ENCODE measurements around the gene KIAA1671.

KIAA1671 gene

DNA sequence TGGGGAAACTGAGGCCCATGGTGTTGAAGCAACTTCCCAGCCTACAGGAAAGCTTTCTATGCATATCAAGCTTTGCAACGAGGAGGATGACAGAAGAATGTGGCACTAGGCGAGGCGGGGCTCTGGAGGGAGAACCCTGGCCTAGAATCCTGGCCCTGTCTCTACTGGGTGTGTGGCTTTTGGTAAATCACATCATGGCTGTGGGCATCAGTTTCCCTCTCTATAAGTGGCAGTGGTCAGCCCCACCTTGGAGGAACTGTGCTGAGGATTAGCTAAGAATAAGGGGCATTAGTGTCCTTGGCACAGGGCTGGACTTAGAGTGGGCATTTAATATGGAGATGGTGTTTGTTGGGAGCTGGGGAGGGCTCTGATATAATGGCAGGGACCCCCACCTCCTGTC, 124.5 kb downstream of the KIAA1671 start:
- Histone ChIP-seq H3K27me3 (ENCODE audit: low read depth, low read length) (no peaks in the 10 kb centered on the region), H3K36me3 (ENCODE audit: control insufficient read depth in 1 of 2, insufficient read depth in 2 of 2, low read length in 2 of 2) (peaks cover 0 to 5% of the 10 kb centered on the region in 2 donors), H3K9me3 (ENCODE audit: control insufficient read depth in 1 of 2, low read length in 2 of 2) (no peaks in the 10 kb centered on the region), H3K4me3 (ENCODE audit: low read depth in 1 of 2, low read length in 2 of 2) (no peak overlapping the region), H3K4me1 (ENCODE audit: control insufficient read depth in 1 of 2, insufficient read depth in 2 of 2, low read length in 2 of 2) (peaks cover 0 to 3% of the 10 kb centered on the region in 2 donors), H3K27ac (ENCODE audit: low read length) (no peak overlapping the region)

DNA sequence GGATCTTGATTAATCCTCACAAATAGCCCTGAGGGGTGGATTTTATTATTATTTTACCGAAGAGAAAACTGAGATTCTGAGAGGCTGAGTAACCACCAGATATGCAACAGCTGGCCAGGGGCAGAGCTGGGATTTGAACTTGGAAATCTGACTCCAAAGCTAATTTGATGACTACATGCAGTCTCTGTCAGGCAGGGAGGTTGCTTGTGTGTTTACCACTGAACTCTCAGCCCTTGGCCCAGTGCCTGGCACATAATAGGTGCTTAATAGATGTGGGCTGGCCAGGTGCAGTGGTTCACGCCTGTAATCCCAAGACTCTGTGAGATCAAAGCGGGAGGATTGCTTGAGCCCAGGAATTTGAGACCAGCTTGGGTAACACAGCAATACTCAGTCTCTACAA, 125.4 kb downstream of the KIAA1671 start:
- Histone ChIP-seq H3K27ac (ENCODE audit: low read length) (no peak overlapping the region), H3K27me3 (ENCODE audit: low read depth, low read length) (no peaks in the 10 kb centered on the region), H3K36me3 (ENCODE audit: control insufficient read depth in 1 of 2, insufficient read depth in 2 of 2, low read length in 2 of 2) (no peaks in the 10 kb centered on the region), H3K4me3 (ENCODE audit: low read depth in 1 of 2, low read length in 2 of 2) (no peak overlapping the region), H3K4me1 (ENCODE audit: control insufficient read depth in 1 of 2, insufficient read depth in 2 of 2, low read length in 2 of 2) (peaks cover 0 to 3% of the 10 kb centered on the region in 2 donors), H3K9me3 (ENCODE audit: control insufficient read depth in 1 of 2, low read length in 2 of 2) (no peaks in the 10 kb centered on the region)

DNA sequence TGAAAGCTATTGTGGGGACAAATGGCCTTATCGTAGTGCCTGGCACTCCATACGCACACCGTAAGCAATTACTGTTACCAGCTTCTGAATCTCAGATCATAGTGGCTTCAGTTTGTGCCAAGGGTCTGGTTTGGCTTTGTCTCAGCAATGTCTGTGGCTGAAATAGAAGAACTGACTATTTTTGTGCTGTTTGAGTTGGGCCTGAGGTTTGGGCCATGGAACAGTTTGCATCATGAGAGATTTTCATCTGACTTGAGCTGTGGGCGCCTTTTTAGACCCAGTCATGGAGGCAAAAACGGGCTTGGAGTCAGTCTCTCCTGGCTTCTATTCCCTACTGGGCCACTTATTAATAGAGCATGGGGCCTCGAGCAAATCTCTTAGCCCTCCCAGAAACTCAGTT, 126.1 kb downstream of the KIAA1671 start:
- no peak overlapping the region for H3K4me3 ChIP-seq (ENCODE audit: low read depth in 1 of 2, low read length in 2 of 2)
- H3K4me1 ChIP-seq (ENCODE audit: control insufficient read depth in 1 of 2, insufficient read depth in 2 of 2, low read length in 2 of 2): peaks cover 0 to 3% of the 10 kb centered on the region in 2 donors
- H3K9me3 ChIP-seq (ENCODE audit: control insufficient read depth in 1 of 2, low read length in 2 of 2): no peaks in the 10 kb centered on the region
- H3K27me3 ChIP-seq (ENCODE audit: low read depth, low read length): no peaks in the 10 kb centered on the region
- no peaks in the 10 kb centered on the region for H3K36me3 ChIP-seq (ENCODE audit: control insufficient read depth in 1 of 2, insufficient read depth in 2 of 2, low read length in 2 of 2)
- H3K27ac ChIP-seq (ENCODE audit: low read length): no peak overlapping the region

DNA sequence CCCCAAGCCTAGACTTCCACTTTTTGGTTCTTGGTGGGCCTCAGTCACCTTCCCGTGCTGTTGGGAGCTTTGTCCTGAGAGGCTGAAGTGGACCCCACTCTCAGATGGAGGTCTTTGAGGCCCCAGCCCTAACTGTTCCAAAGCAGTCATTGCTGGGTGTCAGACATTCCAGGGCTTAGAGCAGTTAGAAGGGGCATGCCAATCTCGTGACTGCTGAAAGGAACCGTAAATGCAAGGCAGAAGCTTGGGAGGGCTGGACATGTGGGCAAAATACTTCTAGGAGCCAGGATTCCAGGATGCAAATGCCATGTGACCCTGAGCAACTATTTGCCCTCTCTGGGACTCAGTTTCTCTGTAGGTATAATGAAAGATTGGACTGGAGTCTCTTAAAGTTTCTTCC, 128.3 kb downstream of the KIAA1671 start:
- Histone ChIP-seq H3K27me3 (ENCODE audit: low read depth, low read length) (no peaks in the 10 kb centered on the region), H3K4me3 (ENCODE audit: low read depth in 1 of 2, low read length in 2 of 2) (no peak overlapping the region), H3K36me3 (ENCODE audit: control insufficient read depth in 1 of 2, insufficient read depth in 2 of 2, low read length in 2 of 2) (no peaks in the 10 kb centered on the region), H3K27ac (ENCODE audit: low read length) (no peak overlapping the region), H3K4me1 (ENCODE audit: control insufficient read depth in 1 of 2, insufficient read depth in 2 of 2, low read length in 2 of 2) (peaks cover 0 to 3% of the 10 kb centered on the region in 2 donors), H3K9me3 (ENCODE audit: control insufficient read depth in 1 of 2, low read length in 2 of 2) (no peaks in the 10 kb centered on the region)

DNA sequence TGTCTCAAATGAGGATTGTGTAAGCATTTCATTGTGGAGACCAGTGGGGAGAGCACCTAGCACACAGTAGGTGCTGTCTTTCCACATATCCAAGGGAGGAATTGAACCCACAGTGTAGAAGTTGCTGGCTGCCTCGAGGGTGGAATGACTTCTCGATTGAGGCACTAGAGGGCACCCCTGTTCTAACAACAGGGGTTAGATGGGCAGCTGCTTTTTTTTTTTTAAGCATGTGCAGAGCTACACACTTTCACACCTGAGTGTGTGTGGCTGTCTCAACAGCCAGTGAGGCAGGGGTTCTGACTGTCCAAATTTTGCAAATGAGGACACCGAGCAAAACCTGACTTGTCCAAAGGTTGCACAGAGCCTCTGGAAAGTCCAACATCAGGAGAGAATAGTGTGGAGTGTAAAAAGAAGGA, 128.9 kb downstream of the KIAA1671 start:
- no peak overlapping the region for H3K4me3 ChIP-seq (ENCODE audit: low read depth in 1 of 2, low read length in 2 of 2)
- H3K4me1 ChIP-seq (ENCODE audit: control insufficient read depth in 1 of 2, insufficient read depth in 2 of 2, low read length in 2 of 2): peaks cover 0 to 3% of the 10 kb centered on the region in 2 donors
- H3K27me3 ChIP-seq (ENCODE audit: low read depth, low read length): no peaks in the 10 kb centered on the region
- no peak overlapping the region for H3K27ac ChIP-seq (ENCODE audit: low read length)
- no peaks in the 10 kb centered on the region for H3K36me3 ChIP-seq (ENCODE audit: control insufficient read depth in 1 of 2, insufficient read depth in 2 of 2, low read length in 2 of 2)
- H3K9me3 ChIP-seq (ENCODE audit: control insufficient read depth in 1 of 2, low read length in 2 of 2): no peaks in the 10 kb centered on the region

DNA sequence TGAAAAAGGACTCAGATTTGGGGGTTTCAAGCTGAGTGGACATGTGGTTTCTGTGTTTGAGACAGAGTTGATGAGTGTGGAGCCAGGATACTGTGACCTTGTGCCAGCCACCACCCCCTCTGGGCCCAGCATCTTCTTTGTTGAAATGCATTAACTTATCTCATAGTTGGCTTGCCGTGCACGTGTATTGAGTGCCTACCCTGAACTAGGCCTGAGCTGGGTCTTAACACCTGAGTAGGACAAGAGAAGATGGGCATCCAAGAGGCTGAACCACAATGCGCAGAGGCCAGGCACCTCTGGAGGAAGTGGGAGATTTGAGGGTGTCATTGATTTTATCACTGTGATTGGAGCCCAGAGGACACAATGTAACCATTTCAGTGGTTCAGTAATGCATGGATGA, 129.6 kb downstream of the KIAA1671 start:
- Histone ChIP-seq H3K4me3 (ENCODE audit: low read depth in 1 of 2, low read length in 2 of 2) (no peak overlapping the region), H3K4me1 (ENCODE audit: control insufficient read depth in 1 of 2, insufficient read depth in 2 of 2, low read length in 2 of 2) (peaks cover 0 to 3% of the 10 kb centered on the region in 2 donors), H3K9me3 (ENCODE audit: control insufficient read depth in 1 of 2, low read length in 2 of 2) (no peaks in the 10 kb centered on the region), H3K36me3 (ENCODE audit: control insufficient read depth in 1 of 2, insufficient read depth in 2 of 2, low read length in 2 of 2) (no peaks in the 10 kb centered on the region), H3K27ac (ENCODE audit: low read length) (no peak overlapping the region), H3K27me3 (ENCODE audit: low read depth, low read length) (no peaks in the 10 kb centered on the region)

DNA sequence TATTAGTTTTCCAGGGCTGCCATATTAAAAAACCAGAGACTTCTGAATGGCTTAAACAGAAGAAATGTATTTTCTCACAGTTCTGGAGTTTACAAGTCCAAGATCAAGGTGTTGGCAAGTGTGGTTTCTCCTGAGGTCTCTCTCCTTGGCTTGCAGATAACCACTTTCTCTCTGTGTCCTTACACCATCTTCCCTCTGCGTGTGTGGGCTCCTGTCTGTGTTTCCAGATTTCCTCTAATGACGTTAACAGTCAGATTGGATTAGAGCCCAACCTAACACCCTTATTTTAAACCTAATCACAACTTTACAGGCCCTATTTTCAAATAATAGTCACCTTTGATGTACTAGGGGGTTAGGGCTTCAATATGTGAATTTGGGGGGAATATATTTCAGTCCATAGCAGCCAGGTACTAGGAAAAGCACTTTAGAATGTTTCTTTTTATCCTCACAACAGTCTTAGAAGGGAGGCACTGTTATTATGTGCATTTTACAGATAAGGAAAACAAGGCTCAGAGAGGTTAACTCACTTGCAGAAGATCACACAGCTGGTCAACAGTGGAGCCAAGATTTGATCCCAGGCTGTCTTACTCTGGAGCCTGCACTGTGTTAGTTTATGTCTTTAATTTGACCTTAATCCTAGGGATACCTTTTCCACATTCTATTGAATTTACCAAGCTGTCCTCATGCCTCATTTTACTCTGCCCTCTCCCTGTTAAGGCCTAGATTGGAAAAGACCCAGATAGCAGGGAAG, 130.7 kb downstream of the KIAA1671 start:
- Histone ChIP-seq H3K9me3 (ENCODE audit: control insufficient read depth in 1 of 2, low read length in 2 of 2) (no peaks in the 10 kb centered on the region), H3K27ac (ENCODE audit: low read length) (no peak overlapping the region), H3K27me3 (ENCODE audit: low read depth, low read length) (no peaks in the 10 kb centered on the region), H3K4me1 (ENCODE audit: control insufficient read depth in 1 of 2, insufficient read depth in 2 of 2, low read length in 2 of 2) (peaks cover 0 to under 1% of the 10 kb centered on the region in 2 donors), H3K36me3 (ENCODE audit: control insufficient read depth in 1 of 2, insufficient read depth in 2 of 2, low read length in 2 of 2) (no peaks in the 10 kb centered on the region), H3K4me3 (ENCODE audit: low read depth in 1 of 2, low read length in 2 of 2) (no peak overlapping the region)

DNA sequence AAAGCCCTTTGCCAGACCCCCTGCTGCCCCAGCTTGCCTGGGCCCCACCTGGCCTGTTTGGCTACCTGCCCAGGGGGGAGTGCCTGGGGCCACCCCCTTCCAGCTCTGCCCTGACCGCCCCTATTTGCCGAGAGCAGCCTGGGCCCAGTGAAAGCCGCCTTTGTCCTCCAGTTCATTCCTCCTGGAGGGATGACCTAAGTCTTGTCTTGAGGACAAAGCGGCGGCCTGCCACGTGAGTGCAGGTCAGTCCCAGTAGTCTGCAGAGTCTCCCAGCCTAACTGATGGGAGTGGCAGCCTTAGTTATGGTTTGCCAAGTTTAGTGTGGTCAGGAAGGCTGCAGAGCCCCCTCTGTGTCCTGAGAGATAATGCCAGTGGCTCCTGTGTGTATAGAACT, 131.3 kb downstream of the KIAA1671 start:
- Histone ChIP-seq H3K9me3 (ENCODE audit: control insufficient read depth in 1 of 2, low read length in 2 of 2) (no peaks in the 10 kb centered on the region), H3K36me3 (ENCODE audit: control insufficient read depth in 1 of 2, insufficient read depth in 2 of 2, low read length in 2 of 2) (no peaks in the 10 kb centered on the region), H3K27me3 (ENCODE audit: low read depth, low read length) (no peaks in the 10 kb centered on the region), H3K4me3 (ENCODE audit: low read depth in 1 of 2, low read length in 2 of 2) (no peak overlapping the region), H3K4me1 (ENCODE audit: control insufficient read depth in 1 of 2, insufficient read depth in 2 of 2, low read length in 2 of 2) (no peaks in the 10 kb centered on the region), H3K27ac (ENCODE audit: low read length) (no peak overlapping the region)

DNA sequence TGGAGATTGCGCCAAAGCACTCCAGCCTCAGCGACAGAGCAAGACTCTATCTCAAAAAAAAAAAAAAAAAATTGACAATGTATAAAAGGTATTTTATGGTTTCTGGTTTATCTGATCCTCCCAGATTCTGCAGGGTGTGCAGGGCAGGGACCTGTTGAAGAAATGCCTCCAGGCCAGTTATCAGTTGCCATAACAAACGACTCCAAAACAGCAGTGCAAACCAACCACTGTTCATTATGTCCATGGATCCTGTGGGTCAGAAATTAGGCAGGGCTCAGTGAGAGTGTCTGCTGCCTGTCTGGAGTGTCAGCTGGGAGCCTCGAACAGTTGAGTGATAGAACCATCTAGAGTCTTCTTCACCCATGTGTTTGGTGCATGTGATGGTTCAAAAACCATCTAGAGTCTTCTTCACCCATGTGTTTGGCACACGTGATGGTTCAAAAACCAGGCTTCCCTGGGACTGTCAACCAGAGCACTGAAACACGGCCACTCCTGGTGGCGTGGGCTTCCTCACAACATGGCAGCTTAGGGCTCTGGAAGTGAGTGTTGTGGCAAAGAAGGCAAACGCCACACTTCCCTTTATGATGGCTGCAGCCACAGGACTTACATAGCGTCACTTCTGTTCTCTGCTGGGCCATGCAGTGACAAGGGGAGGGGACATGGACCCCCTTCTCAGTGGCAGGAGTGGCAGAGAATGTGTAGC, 132.0 kb downstream of the KIAA1671 start:
- Histone ChIP-seq H3K9me3 (ENCODE audit: control insufficient read depth in 1 of 2, low read length in 2 of 2) (no peaks in the 10 kb centered on the region), H3K4me3 (ENCODE audit: low read depth in 1 of 2, low read length in 2 of 2) (no peak overlapping the region), H3K36me3 (ENCODE audit: control insufficient read depth in 1 of 2, insufficient read depth in 2 of 2, low read length in 2 of 2) (no peaks in the 10 kb centered on the region), H3K27ac (ENCODE audit: low read length) (no peak overlapping the region), H3K4me1 (ENCODE audit: control insufficient read depth in 1 of 2, insufficient read depth in 2 of 2, low read length in 2 of 2) (peaks cover 0 to 3% of the 10 kb centered on the region in 2 donors), H3K27me3 (ENCODE audit: low read depth, low read length) (no peaks in the 10 kb centered on the region)

DNA sequence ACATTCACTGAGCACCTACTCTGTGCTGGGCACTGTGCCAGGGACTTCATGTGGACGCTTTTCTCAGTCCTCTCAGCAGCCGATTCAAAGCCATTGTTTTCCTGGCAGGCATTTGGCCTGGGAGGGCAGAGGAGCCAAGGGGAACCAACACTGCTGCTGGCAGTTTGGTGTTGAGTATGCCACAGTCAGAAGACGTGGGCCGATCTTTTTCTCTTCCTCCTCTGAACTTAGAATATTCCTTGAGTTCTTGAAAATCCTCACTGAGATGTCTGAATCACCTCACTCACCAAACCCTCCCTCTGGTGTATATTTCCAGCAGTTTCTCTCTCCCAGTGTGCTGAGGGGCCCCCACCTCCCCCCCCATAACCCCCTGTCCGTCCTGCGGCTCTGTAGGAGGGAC, 132.6 kb downstream of the KIAA1671 start:
- Histone ChIP-seq H3K27ac (ENCODE audit: low read length) (no peak overlapping the region), H3K4me3 (ENCODE audit: low read depth in 1 of 2, low read length in 2 of 2) (no peak overlapping the region), H3K9me3 (ENCODE audit: control insufficient read depth in 1 of 2, low read length in 2 of 2) (no peaks in the 10 kb centered on the region), H3K27me3 (ENCODE audit: low read depth, low read length) (no peaks in the 10 kb centered on the region), H3K36me3 (ENCODE audit: control insufficient read depth in 1 of 2, insufficient read depth in 2 of 2, low read length in 2 of 2) (no peaks in the 10 kb centered on the region), H3K4me1 (ENCODE audit: control insufficient read depth in 1 of 2, insufficient read depth in 2 of 2, low read length in 2 of 2) (peaks cover 0 to 4% of the 10 kb centered on the region in 2 donors)

DNA sequence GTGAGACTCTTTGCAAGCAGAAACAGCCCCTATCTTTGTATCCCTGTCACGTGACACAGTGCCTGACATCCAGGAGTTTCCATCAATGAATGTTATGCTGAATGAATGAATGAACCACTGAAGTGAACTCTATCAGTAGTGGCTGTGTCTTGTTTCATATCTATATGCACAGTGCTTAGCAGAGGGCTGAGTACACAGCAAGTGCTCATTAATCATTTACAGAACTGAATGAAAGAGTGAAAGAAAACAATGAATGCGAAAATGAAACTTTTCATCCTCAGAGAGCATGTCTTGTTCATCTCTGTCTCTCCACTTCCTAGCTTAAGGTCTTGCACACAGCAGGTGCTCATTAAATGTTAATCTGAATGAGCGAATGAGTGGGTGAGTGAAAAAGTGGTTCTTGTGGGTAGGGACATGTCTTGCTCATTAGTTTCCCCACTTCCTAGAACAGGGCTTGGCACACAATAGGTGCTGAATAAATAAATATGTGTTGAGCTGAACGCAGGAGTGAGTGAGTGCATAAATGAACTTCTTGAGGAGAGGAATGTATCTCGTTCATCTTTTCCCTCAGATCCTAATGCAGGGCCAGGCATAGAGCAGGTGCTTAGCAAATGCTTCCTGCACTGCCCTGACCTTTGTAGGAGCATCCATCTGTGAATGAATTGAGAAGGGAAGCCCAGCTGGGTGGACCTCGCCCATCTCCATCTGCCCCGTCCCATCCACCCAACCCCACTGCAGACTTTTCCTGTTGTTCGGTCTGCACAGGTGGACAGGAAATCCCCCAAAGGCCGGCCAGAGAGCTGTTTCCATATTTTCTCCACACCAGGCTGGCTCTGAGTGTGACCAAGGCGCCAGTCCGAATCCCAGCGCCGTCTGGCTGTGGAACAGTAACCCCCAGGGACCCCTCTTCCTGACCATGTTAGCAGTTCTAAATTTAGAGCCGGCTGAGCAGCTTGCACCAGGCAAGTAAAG, 133.7 kb downstream of the KIAA1671 start:
- Histone ChIP-seq H3K9me3 (ENCODE audit: control insufficient read depth in 1 of 2, low read length in 2 of 2) (no peaks in the 10 kb centered on the region), H3K36me3 (ENCODE audit: control insufficient read depth in 1 of 2, insufficient read depth in 2 of 2, low read length in 2 of 2) (no peaks in the 10 kb centered on the region), H3K4me3 (ENCODE audit: low read depth in 1 of 2, low read length in 2 of 2) (no peak overlapping the region), H3K4me1 (ENCODE audit: control insufficient read depth in 1 of 2, insufficient read depth in 2 of 2, low read length in 2 of 2) (peaks cover 0 to 4% of the 10 kb centered on the region in 2 donors), H3K27ac (ENCODE audit: low read length) (no peak overlapping the region), H3K27me3 (ENCODE audit: low read depth, low read length) (no peaks in the 10 kb centered on the region)
